T-helper 2 cell treated with Interferon-gamma antibody and Interleukin-4, amounts not matched to agents 5 μg/mL and 100 μg/mL, for 36 hours (primary cell): ENCODE measurements around the gene ST14.

Source experiments
- DNase-seq: peaks from one replicate; pipeline ENCODE4 v3.0.0; 2021; ENCODE audit warnings: low spot score
- H3K27ac Mint-ChIP-seq: one replicate; pipeline ENCODE4 v1.8.0; 2021; ENCODE audit warnings: mild to moderate bottlenecking, mixed read lengths
- H3K27me3 Mint-ChIP-seq: one replicate; pipeline ENCODE4 v1.8.0; 2021; ENCODE audit warnings: low read depth, mixed read lengths
- H3K36me3 Mint-ChIP-seq: one replicate; pipeline ENCODE4 v1.8.0; 2021; ENCODE audit warnings: low read depth, mixed read lengths
- H3K4me1 Mint-ChIP-seq: one replicate; pipeline ENCODE4 v1.8.0; 2021; ENCODE audit warnings: low read depth, mixed read lengths
- H3K4me3 Mint-ChIP-seq: one replicate; pipeline ENCODE4 v1.8.0; 2022; ENCODE audit warnings: mild to moderate bottlenecking, moderate library complexity, mixed read lengths
- H3K9me3 Mint-ChIP-seq: one replicate; pipeline ENCODE4 v1.8.0; 2021; ENCODE audit warnings: mixed read lengths

The ST14 gene

DNA sequence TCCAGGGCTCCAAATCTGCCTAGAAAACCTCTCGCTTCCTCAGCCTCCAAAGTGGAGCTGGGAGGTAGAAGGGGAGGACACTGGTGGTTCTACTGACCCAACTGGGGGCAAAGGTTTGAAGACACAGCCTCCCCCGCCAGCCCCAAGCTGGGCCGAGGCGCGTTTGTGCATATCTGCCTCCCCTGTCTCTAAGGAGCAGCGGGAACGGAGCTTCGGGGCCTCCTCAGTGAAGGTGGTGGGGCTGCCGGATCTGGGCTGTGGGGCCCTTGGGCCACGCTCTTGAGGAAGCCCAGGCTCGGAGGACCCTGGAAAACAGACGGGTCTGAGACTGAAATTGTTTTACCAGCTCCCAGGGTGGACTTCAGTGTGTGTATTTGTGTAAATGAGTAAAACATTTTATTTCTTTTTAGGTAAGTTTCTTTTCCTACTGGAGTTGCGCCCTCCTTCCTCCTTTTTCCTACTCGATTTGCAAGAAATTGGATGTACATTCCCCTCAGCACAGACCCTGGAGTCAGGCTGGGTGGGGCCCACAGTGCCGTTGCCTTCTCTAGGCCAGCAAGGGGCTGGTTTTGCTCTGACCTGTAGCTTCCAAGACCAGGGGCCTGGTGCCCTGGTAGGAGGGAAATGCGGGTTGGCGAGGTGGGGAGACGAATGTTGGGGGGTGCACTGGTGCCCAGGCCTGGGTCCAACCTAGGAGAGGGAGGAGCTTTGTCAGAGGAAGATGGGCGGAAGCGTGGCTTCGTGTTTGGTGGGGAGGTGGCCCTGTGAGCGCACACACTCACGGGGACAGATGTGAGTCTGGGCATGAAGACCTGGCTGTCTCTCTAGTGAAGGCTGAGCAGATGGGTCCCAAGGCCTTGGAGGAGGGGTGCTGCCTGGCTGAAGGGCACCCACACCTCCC lies 50.6 kb downstream of the ST14 start:
- Mint-ChIP-seq H3K4me1 (no peaks in the 10 kb centered on the region), H3K36me3 (no peaks in the 10 kb centered on the region), H3K27me3 (peaks cover 3% of the 10 kb centered on the region), H3K9me3 (no peaks in the 10 kb centered on the region), H3K27ac (no peak overlapping the region), H3K4me3 (no peak overlapping the region)
- DNase-seq = no peak

DNA sequence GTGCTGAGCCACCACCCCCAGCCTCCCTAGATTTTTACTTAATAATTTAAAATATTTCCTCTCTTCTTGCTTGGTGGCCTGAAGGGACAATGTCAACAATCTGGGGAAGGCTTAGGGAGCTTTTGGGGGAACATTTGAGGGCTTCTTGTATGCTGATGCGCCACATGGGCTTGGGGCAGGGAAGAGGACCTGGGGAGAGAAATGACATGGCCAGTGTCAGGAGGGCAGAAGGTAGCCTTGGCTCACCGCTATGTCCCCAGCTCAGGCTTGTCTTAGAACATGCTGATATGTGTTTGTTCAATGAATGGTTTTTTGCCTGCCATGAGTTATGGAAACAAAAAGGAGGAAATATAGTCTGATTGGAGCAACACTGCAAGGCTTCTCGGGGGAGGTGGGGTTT lies 51.6 kb downstream of the ST14 start:
- Mint-ChIP-seq H3K27ac (no peak overlapping the region), H3K27me3 (peaks cover 3% of the 10 kb centered on the region), H3K4me1 (no peaks in the 10 kb centered on the region), H3K4me3 (no peak overlapping the region), H3K9me3 (no peaks in the 10 kb centered on the region), H3K36me3 (no peaks in the 10 kb centered on the region)
- DNase-seq = no peak

DNA sequence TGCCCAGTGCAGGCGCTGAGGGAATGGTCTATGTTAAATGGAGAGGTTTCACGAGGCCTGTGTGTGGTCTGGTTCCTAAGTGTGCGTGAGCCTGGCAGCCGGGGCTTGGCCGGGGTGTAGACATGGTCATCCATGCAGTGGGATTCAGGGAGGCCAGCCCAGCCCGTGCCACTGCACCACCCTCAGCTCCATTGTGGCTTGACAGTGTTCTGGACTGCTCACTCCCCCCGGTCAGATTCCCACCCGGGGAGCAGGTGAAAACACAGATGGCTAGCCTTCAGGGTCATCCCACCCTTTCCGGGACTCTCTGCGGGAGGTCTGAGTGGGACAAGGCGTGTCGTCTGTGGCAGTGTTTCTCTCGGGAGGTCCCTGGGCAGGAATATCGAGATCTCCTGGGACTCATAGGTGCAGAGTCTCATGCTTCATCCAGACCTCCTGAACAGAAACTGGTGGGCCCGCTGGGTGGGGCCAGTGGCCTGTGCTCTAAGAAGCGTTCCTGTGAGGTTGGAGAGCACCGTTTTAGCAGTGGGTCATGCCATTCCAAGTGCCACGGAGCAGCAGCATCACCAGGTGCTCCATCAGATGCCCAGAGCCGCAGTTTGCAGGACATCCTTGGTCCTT lies 52.3 kb downstream of the ST14 start:
- no peak overlapping the region for H3K4me3 Mint-ChIP-seq
- H3K27ac Mint-ChIP-seq = no peak overlapping the region
- H3K9me3 Mint-ChIP-seq = no peaks in the 10 kb centered on the region
- H3K4me1 Mint-ChIP-seq = no peaks in the 10 kb centered on the region
- DNase-seq = no peak
- no peaks in the 10 kb centered on the region for H3K36me3 Mint-ChIP-seq
- peaks cover 3% of the 10 kb centered on the region for H3K27me3 Mint-ChIP-seq

DNA sequence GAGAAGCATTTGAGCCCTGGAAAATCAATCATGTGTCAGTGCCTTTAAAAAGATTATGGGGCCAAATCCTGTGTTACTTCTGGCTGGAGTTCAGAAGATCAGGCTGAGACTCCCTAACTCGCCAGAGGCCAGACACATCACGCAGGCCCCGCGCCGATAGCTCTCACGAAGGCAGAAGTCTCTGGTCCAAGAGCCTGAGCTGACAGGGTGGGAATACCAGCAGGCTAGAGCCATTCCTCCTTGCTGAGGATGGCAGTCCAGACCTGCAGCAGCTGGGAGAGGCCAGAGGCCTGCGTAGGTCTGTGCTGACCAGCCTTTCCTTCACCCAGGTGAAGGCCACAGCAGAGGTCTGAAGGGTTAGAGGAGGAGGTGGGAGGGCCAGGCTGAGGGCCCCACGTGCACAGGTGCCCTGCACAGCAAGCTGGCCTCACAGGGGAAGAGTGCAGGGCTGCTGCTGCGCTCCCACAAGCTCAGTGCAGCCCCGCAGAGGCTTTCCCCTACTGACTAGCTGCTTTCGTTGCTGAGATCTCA lies 52.9 kb downstream of the ST14 start:
- no peak for DNase-seq
- peaks cover 3% of the 10 kb centered on the region for H3K27me3 Mint-ChIP-seq
- no peaks in the 10 kb centered on the region for H3K4me1 Mint-ChIP-seq
- no peaks in the 10 kb centered on the region for H3K9me3 Mint-ChIP-seq
- no peaks in the 10 kb centered on the region for H3K36me3 Mint-ChIP-seq
- no peak overlapping the region for H3K27ac Mint-ChIP-seq
- H3K4me3 Mint-ChIP-seq = no peak overlapping the region

DNA sequence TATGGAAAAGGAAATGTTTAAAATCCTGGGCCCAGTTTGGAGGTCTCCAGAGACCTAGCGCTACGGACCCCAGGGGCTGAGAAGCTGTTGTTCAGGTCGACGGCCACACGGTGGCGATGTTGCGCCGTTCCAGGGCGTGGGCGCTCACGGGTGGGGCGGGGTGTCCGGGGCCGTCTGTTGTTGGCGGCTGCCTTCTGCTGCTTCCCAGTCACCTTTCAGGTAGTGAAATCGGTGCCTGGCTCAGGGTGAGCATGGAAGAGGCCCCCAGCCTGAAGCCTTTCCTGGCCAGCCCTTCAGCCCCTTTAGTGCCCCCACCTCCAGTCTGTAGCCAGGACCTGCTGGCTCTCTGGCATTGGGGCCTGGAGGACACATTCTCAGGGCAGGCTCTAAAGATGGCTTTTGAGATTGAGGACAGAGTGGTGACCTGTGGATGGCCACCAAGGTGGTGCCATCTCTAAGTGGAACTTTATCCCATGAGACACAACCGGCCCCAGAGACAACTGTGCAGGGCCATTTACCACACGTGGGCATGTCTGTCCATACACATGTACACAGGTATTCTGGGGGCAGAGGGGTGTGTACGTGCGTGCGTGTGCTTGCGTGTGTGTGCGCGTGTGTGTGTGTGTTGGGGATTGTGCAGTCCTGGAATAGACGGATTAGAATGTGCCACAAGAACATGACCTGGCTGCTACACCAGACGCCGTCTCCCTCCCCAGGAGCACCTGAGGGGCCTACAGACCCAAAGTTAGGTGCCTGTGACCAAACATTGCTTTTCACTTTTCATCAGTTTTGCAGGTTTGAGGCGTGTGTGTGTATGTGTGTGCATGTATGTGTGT lies 53.8 kb downstream of the ST14 start:
- Mint-ChIP-seq H3K4me1 (no peaks in the 10 kb centered on the region), H3K36me3 (no peaks in the 10 kb centered on the region), H3K4me3 (no peak overlapping the region), H3K9me3 (no peaks in the 10 kb centered on the region), H3K27me3 (peaks cover 3% of the 10 kb centered on the region), H3K27ac (no peak overlapping the region)
- peak; percentile 59 for DNase-seq

DNA sequence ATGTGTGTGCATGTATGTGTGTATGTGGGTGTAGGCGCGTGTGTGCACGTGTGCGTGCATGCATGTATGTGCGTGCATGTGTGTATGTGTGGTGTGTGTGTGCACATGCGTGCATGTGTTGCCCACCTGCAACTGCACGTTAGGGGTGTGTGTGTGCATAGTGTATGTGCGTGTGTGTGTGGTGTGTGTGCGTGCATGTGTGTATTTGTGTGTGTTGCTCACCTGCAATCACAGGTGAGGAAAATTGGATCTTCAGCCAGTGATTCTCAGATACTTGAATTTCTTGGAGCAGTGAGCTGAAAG lies 54.3 kb downstream of the ST14 start:
- H3K27me3 Mint-ChIP-seq = peaks cover 3% of the 10 kb centered on the region
- H3K36me3 Mint-ChIP-seq = no peaks in the 10 kb centered on the region
- no peak overlapping the region for H3K4me3 Mint-ChIP-seq
- no peak for DNase-seq
- H3K4me1 Mint-ChIP-seq = no peaks in the 10 kb centered on the region
- H3K27ac Mint-ChIP-seq = no peak overlapping the region
- no peaks in the 10 kb centered on the region for H3K9me3 Mint-ChIP-seq

DNA sequence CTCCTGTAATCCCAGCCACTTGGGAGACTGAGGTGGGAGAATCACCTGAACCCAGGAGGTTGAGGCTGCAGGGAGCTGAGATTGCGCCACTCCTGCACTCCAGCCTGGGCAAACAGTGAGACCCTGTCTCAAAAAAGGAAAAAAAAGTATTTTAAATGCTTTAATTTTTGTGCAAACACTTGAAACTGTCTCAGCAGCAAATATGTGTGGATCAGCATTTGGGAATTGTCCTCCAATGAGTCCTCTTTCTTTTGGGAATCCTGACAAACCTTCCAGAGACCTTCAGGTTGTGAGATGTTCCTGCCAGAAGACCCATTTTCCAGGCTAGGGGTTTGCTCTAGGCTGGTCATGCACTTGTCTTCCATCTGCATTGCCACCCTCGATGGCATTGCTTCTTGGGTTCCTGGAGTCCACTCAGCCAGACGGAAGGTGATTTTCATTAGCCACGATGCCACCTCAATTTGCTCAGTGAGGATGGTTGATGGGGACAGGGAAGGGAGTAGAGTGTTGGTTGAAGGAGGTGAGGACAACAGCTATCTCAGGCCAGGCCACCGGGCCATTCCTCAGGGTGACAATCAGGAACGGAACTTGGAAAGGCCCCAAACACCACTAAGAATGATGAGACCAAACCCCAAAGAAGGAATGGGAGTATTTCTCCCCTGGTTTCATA lies 55.4 kb downstream of the ST14 start:
- Mint-ChIP-seq H3K27me3 (peaks cover 3% of the 10 kb centered on the region), H3K36me3 (no peaks in the 10 kb centered on the region), H3K4me1 (no peaks in the 10 kb centered on the region), H3K9me3 (no peaks in the 10 kb centered on the region), H3K4me3 (no peak overlapping the region), H3K27ac (no peak overlapping the region)
- no peak for DNase-seq

DNA sequence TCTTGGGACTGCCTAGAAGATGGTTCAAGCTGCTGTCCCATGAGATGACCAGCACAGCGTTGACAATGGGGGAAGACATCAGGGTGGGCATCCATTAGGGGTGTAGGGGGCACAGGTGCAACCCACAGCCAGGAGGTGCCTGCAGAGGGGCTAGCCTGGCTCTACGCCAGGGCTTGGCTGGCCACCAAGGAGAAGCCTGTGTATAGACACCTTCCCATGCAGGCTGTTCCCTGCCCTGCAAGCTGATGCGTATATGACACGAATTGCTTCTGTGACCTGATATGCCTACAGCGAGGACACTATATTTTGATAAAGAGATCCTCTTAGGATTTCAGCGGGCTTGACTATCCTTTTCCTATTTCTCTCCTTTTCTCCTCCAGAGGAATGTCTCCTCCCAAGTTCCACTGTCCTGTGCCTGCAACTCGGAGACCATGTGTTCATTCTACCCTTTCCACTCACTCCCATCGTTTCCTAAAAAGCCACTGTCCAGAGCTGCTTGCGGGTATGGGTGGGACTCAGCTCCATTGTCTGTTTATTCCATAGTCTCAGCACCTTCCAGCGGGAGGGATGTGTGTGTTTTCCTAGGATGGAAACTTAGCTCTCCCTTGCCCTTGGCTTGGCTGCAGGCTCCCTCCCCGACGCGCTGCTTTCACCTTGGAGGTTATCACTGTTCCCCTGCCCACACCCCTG lies 56.1 kb downstream of the ST14 start:
- Mint-ChIP-seq H3K4me3 (no peak overlapping the region), H3K27me3 (peaks cover 3% of the 10 kb centered on the region), H3K9me3 (no peaks in the 10 kb centered on the region), H3K36me3 (no peaks in the 10 kb centered on the region), H3K27ac (no peak overlapping the region), H3K4me1 (no peaks in the 10 kb centered on the region)
- no peak for DNase-seq

DNA sequence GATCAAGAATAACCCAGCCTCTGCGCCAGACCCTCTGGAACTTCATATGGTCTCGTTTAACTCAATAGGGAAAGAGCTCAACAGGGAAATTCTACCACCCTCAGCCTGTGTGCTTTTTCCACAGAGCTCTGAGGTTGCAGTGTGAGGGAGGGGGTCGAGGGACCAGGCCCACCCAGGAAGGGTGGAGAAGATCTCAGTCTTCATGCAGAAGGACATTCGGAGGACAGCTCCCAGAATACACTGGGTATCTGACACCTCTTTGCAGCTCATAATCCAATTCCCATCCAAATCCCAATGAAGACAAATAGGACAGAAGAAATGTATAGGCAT lies 56.6 kb downstream of the ST14 start:
- no peak for DNase-seq
- no peaks in the 10 kb centered on the region for H3K36me3 Mint-ChIP-seq
- H3K4me3 Mint-ChIP-seq = no peak overlapping the region
- no peak overlapping the region for H3K27ac Mint-ChIP-seq
- H3K9me3 Mint-ChIP-seq = no peaks in the 10 kb centered on the region
- peaks cover 3% of the 10 kb centered on the region for H3K27me3 Mint-ChIP-seq
- no peaks in the 10 kb centered on the region for H3K4me1 Mint-ChIP-seq

DNA sequence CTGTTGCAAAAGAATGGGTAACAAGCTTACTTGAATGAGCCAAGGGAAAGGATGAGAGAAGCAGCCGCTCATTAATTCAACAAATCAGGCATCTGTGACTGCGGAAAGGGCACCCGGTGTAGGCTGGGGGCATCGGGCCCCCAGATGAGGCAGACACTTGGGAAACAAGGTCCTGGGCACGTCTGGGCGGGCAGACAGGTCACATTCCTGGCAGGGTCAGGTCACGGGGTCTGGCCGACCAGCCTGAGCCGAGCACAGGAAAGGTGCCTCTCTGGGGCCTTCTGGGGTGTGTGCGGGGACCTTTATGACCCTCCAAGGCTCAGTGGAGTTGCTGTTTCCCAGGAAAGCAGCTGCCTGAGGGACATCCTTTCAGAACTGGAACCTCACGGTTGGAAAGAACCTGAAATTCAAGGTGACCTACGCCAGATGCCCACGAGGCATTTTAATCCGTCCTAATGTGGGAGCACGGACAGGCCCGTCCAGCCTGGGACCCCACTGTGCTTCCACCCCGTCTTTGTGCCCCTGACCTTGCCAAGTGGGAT lies 57.1 kb downstream of the ST14 start:
- Mint-ChIP-seq H3K9me3 (no peaks in the 10 kb centered on the region), H3K27ac (no peak overlapping the region), H3K27me3 (no peaks in the 10 kb centered on the region), H3K4me3 (no peak overlapping the region), H3K36me3 (no peaks in the 10 kb centered on the region), H3K4me1 (no peaks in the 10 kb centered on the region)
- no peak for DNase-seq

DNA sequence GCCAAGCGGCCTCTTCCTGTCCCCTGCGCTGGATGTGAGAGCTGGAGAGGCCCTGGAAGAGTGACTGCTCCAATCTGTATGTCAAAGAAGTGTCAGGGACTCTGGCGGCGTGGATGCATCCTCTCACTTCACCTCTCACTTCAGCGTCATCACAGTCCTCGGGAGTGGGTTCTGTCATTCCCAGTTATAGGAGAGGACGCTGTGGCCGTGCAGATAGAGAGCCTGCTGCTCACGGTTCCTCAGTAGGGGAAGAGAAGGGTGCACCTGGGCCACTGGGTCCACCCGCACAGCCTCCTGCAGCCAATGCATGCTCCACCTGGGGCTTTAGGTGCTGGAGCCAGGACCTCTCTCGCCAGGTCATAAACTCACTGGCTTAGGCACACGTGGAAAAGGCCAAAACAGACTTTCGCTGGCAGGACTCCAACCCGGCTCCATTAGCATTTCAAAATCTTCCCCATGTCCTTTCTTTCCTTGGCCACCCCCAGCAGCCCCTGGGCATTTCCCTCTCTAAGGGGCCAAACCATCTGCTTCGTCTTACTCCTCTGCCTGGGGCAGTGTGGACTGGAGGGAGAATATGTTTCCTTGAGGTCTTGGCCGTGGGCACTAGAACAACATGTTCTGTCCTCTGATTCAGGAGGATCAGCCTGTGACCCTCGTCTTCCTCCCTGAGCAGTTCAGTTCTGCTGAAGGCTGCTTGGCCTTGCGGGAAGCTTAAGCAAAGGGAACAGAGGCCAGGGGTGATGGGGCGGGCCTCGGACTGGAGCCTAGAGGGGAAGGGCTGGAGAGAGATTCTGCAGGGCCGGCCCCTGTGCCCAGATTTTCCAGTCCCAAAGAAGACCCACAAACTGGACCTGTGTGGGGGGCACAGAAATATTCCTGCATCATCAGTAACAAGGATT lies 57.8 kb downstream of the ST14 start:
- no peaks in the 10 kb centered on the region for H3K4me1 Mint-ChIP-seq
- no peaks in the 10 kb centered on the region for H3K36me3 Mint-ChIP-seq
- no peak overlapping the region for H3K27ac Mint-ChIP-seq
- no peaks in the 10 kb centered on the region for H3K9me3 Mint-ChIP-seq
- DNase-seq = no peak
- no peak overlapping the region for H3K4me3 Mint-ChIP-seq
- no peaks in the 10 kb centered on the region for H3K27me3 Mint-ChIP-seq

DNA sequence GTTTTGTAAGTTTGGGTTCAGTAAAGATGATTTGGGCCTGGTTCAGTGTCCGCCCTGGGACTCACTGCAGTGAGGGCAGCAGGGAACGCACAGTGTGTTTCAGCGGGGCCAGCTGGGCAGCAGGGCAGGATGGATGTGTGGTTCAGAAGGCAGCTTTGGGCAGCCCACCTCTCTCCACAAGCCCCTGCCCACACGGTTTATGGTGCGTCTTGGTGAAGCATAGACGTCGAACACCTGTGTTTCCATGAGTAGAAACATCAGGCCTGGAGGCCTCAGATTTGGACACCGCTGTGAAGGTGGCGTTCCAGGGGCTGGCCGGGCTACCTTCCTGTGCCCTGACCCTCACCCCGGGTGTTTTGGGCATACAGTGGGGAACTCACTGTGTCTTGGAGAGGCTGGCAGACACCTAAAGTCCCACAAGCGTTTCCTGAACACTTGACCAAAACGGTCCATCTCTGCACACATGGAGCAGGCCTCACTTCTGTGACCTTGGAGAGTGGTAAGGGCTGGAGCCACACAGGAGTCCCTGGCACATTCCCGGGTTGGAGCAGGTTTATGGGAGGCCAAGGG lies 59.0 kb downstream of the ST14 start:
- H3K4me1 Mint-ChIP-seq = no peaks in the 10 kb centered on the region
- no peaks in the 10 kb centered on the region for H3K27me3 Mint-ChIP-seq
- no peaks in the 10 kb centered on the region for H3K36me3 Mint-ChIP-seq
- H3K27ac Mint-ChIP-seq = no peak overlapping the region
- H3K9me3 Mint-ChIP-seq = no peaks in the 10 kb centered on the region
- DNase-seq = no peak
- no peak overlapping the region for H3K4me3 Mint-ChIP-seq
